HepG2 (cell line): ENCODE results near the gene WNK2. TPM values are rescaled to one million over a fixed set of nuclear protein-coding genes. Genes with fewer than 3 reads are reported as not detected.
A peak's percentile ranks its signal among the peaks of the same experiment; 100 is the strongest.

Source experiments
- ATAC-seq: fragments of 200-7000 bp; cut with Tn5 transposase; 3 replicates; pipeline ENCODE4 v1.9.1; 2020; ENCODE audit warnings: mild to moderate bottlenecking, moderate library complexity
- BruUV-seq: library from RNA; stranded (reverse); fragments of 400-500 nt; replicated peaks from 2 replicates; lab custom pipeline; 2021; lab: Mats Ljungman, UMichigan
- CTCF ChIA-PET: fragments of 300-600 bp; formaldehyde crosslinking; extraction: SDS; loops from one replicate; lab custom pipeline; 2021; ENCODE audit warnings: low total read pairs, inconsistent platforms, low intra/inter-chr PET ratio; lab: Yijun Ruan, JAX
- POLR2A ChIA-PET: fragments of 350-600 bp; sonication (Branson Sonifier 250); formaldehyde crosslinking; loops from one replicate; lab custom pipeline; 2020; ENCODE audit warnings: antibody characterized with exemption, inconsistent platforms; lab: Yijun Ruan, JAX
- DNase-seq: peaks from one replicate; pipeline ENCODE4 v3.0.0-alpha.2; 2015; ENCODE audit warnings: low spot score
- FAIRE-seq: peaks from 3 replicates; lab custom pipeline; 2011; peaks lifted over from hg19 to GRCh38; lab: Jason Lieb, UNC
- H2AFZ ChIP-seq: one replicate; pipeline ENCODE4 v1.6.1; 2011; ENCODE audit warnings: low read length, inconsistent platforms
- H3K27ac ChIP-seq: fragments of 300-600 bp; 3 replicates; pipeline ENCODE4 v1.8.0; 2011; ENCODE audit warnings: mixed run types, mild to moderate bottlenecking, mixed read lengths, low read length, inconsistent platforms; ENCODE audit not compliant: insufficient read depth; ENCODE audit errors: extremely low read length
- H3K27me3 ChIP-seq, 2 experiments: fragments of 200-600 bp in 1 of 2; 2 replicates in 1 of 2; 3 replicates in 1 of 2; pipeline versions ENCODE4 v1.6.0 to v1.8.0; 2011; ENCODE audit warnings: low read length in 2 of 2, mild to moderate bottlenecking in 2 of 2, moderate library complexity in 2 of 2, inconsistent platforms in 1 of 2; ENCODE audit not compliant: insufficient read depth in 2 of 2, control insufficient read depth in 1 of 2
- H3K36me3 ChIP-seq, 2 experiments: fragments of 200-600 bp in 1 of 2; replicated peaks in 1 of 2; 2 replicates in 1 of 2; 3 replicates in 1 of 2; pipeline versions ENCODE4 v1.5.1 to v1.8.0; 2011; ENCODE audit warnings: low read length in 2 of 2, inconsistent platforms in 1 of 2; ENCODE audit not compliant: insufficient read depth in 2 of 2, control insufficient read depth in 1 of 2
- H3K4me1 ChIP-seq: 2 replicates; pipeline ENCODE4 v1.5.1; 2012; ENCODE audit warnings: low read length, inconsistent platforms; ENCODE audit not compliant: insufficient read depth
- H3K4me2 ChIP-seq: 2 replicates; pipeline ENCODE4 v1.6.0; 2011; ENCODE audit warnings: low read depth, low read length, inconsistent platforms
- H3K4me3 ChIP-seq, 3 experiments: fragments of 200-600 bp in 1 of 3; sonication (generic), shearing (Covaris generic) in 1 of 3; replicated peaks in 1 of 3; 2 replicates each; pipeline ENCODE4 v1.5.1; 2011 to 2016; ENCODE audit warnings: low read length in 3 of 3, inconsistent platforms in 2 of 3, low read depth in 2 of 3, mild to moderate bottlenecking in 2 of 3, control low read depth in 1 of 3, mixed read lengths in 1 of 3; ENCODE audit not compliant: insufficient read depth in 1 of 3
- H3K79me2 ChIP-seq: one replicate; pipeline ENCODE4 v1.6.1; 2011; ENCODE audit warnings: low read length, inconsistent platforms; ENCODE audit not compliant: insufficient read depth
- H3K9ac ChIP-seq: 2 replicates; pipeline ENCODE4 v1.6.0; 2011; ENCODE audit warnings: mild to moderate bottlenecking, low read depth, low read length, inconsistent platforms; ENCODE audit not compliant: insufficient read depth
- H3K9me3 ChIP-seq: 2 replicates; pipeline ENCODE4 v1.5.1; 2012; ENCODE audit warnings: mild to moderate bottlenecking, low read length
- H4K20me1 ChIP-seq: 2 replicates; pipeline ENCODE4 v1.6.0; 2011; ENCODE audit warnings: inconsistent platforms, mild to moderate bottlenecking, low read length, moderate library complexity; ENCODE audit not compliant: insufficient read depth
- AFF4 ChIP-seq: sonication (generic); formaldehyde crosslinking; IDR thresholded peaks from 2 replicates; pipeline ENCODE4 v1.4.0; 2020; ENCODE audit warnings: missing genetic modification reagents
- BCL3 ChIP-seq: sonication (generic); formaldehyde crosslinking; IDR thresholded peaks from 2 replicates; pipeline ENCODE4 v1.5.1; 2020; ENCODE audit warnings: mild to moderate bottlenecking, missing genetic modification reagents, moderate library complexity
- DMTF1 ChIP-seq: sonication (generic); formaldehyde crosslinking; IDR thresholded peaks from 2 replicates; pipeline ENCODE4 v1.4.0; 2020; ENCODE audit warnings: mild to moderate bottlenecking, missing genetic modification reagents
- ETV6 ChIP-seq: sonication (generic); formaldehyde crosslinking; conservative IDR thresholded peaks from 2 replicates; pipeline ENCODE4 v1.4.0; 2020; ENCODE audit warnings: missing genetic modification reagents
- IKZF5 ChIP-seq: IDR thresholded peaks from 2 replicates; pipeline ENCODE4 v1.6.1; 2018; ENCODE audit warnings: missing genetic modification reagents, mild to moderate bottlenecking, missing compliant biosample characterization
- KAT2B ChIP-seq: fragments of 150-350 bp; IDR thresholded peaks from 2 replicates; pipeline ENCODE4 v1.6.1; 2014; ENCODE audit warnings: low read depth, low read length, borderline replicate concordance
- MATR3 ChIP-seq: sonication (generic); formaldehyde crosslinking; IDR thresholded peaks from 2 replicates; pipeline ENCODE4 v1.4.0; 2020; ENCODE audit warnings: missing genetic modification reagents
- NCOA5 ChIP-seq: sonication (generic); formaldehyde crosslinking; IDR thresholded peaks from 2 replicates; pipeline ENCODE4 v1.4.0; 2020; ENCODE audit warnings: missing genetic modification reagents
- NONO ChIP-seq, 2 experiments: fragments of 450-650 bp in 1 of 2; sonication (generic) in 1 of 2; formaldehyde crosslinking in 1 of 2; IDR thresholded peaks in 1 of 2; conservative IDR thresholded peaks in 1 of 2; 2 replicates each; pipeline versions ENCODE4 v1.6.1 to v1.8.0; 2017 to 2022; ENCODE audit warnings: mild to moderate bottlenecking in 1 of 2, missing genetic modification reagents in 1 of 2, moderate library complexity in 1 of 2
- TGIF2 ChIP-seq: IDR thresholded peaks from 2 replicates; pipeline ENCODE4 v1.6.1; 2016; ENCODE audit warnings: control low read depth, missing compliant biosample characterization
- ZBTB33 ChIP-seq: sonication (generic); formaldehyde crosslinking; IDR thresholded peaks from 2 replicates; pipeline ENCODE4 v1.4.0; 2020; ENCODE audit warnings: missing genetic modification reagents
- WGBS: methylation state at CpG from one replicate; pipeline ENCODE4 v1.1.6; 2017; ENCODE audit warnings: low lambda C conversion rate; 5-methylcytosine and 5-hydroxymethylcytosine counted together
- in situ Hi-C: cut with HindIII; loops from 2 replicates; pipeline ENCODE4 v1.10.0; 2017; ENCODE audit warnings: low pct_unique_long_range_greater_than_20kb; ENCODE audit not compliant: extremely low pct_ligation_motif_present
- intact Hi-C: fragments of 100-400 bp; cut with micrococcal nuclease; formaldehyde crosslinking; loops from one replicate; pipeline ENCODE4 v1.10.0; 2022; ENCODE audit not compliant: unreplicated experiment
- polyA plus RNA-seq, 8 experiments: library from polyadenylated mRNA; depleted of rRNA in 3 of 8; stranded (reverse) in 7 of 8; unstranded in 1 of 8; fragments of >200 nt; fragmentation: Illumina TruSeq in 4 of 8; extraction: Trizol in 4 of 8; gene quantifications; 2 replicates each; pipeline versions ENCODE4 v1.2.1 to v1.2.3, GENCODE V29; 2011 to 2016; ENCODE audit warnings: low read depth in 4 of 8, missing spikeins in 1 of 8, mixed read lengths in 1 of 8; ENCODE audit not compliant: insufficient read depth in 1 of 8
- total RNA-seq, 5 experiments: library from RNA; depleted of rRNA; stranded (reverse); fragments of >200 nt; fragmentation: Illumina TruSeq; extraction: Trizol; gene quantifications; 2 replicates each; pipeline ENCODE4 v1.2.3, GENCODE V29; 2016; ENCODE audit warnings: low read depth in 1 of 5

Gene WNK2
- total and polyA plus RNA-seq, 2 of the 13 experiments (the other 11 are each of a cell fraction or from before 2014, with no cell fraction given), result 10.5 to 12.0 TPM

- TF ChIP-seq ZBTB33 (CRISPR knock-in tag) (no peak), ETV6 (CRISPR knock-in tag) (no peak), BCL3 (CRISPR knock-in tag) (no peak)
Measured at GRCh38 chr9:93173365-93174051, 10.4 kb upstream of the WNK2 start (continued).

- in situ Hi-C loops (loop anchor here (25.0 kb wide), 1 partner anchor 262 kb away; no protein-coding TSS in a partner anchor), intact Hi-C loops (no loop called here)
- FAIRE-seq, result no peak
- H3K9ac ChIP-seq, result no peak overlapping the region
- no peak overlapping the region for H2AFZ ChIP-seq
- H3K9me3 ChIP-seq, result no peaks in the 10 kb centered on the region
- H3K36me3 ChIP-seq, result no peaks in the 10 kb centered on the region
- ChIA-PET POLR2A (no interaction called here), CTCF (no interaction called here)
- no peak overlapping the region for H3K27ac ChIP-seq
- no peak overlapping the region for H3K4me3 ChIP-seq
- peaks cover 30% of the 10 kb centered on the region for H3K4me1 ChIP-seq
- H3K27me3 ChIP-seq, result peaks cover 5 to 37% of the 10 kb centered on the region in 2 experiments; a peak in 4 of 5 replicates
- no peak overlapping the region for H3K4me2 ChIP-seq
- no peak for DNase-seq
- no TSS peak for BruUV-seq
- 6% methylated on average over 2 of the region's 3 CpGs for WGBS
- no peaks in the 10 kb centered on the region for H4K20me1 ChIP-seq
- ATAC-seq, result peak; percentile 23; the same call in 2 of the 3 replicates
- no peaks in the 10 kb centered on the region for H3K79me2 ChIP-seq
- TF ChIP-seq NONO (IDR thresholded peaks at IDR 0.05) (no peak), NONO (CRISPR knock-in tag; conservative IDR thresholded peaks at IDR 0.05) (no peak), MATR3 (CRISPR knock-in tag) (no peak), DMTF1 (CRISPR knock-in tag) (no peak), AFF4 (CRISPR knock-in tag) (no peak), IKZF5 (CRISPR knock-in tag) (no peak), NCOA5 (CRISPR knock-in tag) (no peak), KAT2B (no peak), TGIF2 (CRISPR knock-in tag) (no peak)
Measured at GRCh38 chr9:93174976-93175375, 9.0 kb upstream of the WNK2 start.
